ENCODE results near the gene C2CD2. TPM values are rescaled to one million over a fixed set of nuclear protein-coding genes. Genes with fewer than 3 reads are reported as not detected.
A peak's percentile ranks its signal among the peaks of the same experiment; 100 is the strongest.

The C2CD2 gene
- total and polyA plus RNA-seq, 2 donors (not counting 3 experiments of a cell fraction or from before 2014, with no cell fraction given) = 32.6 to 41.2 TPM

- Histone ChIP-seq H4K20me1 (replicated peaks; ENCODE audit: control insufficient read depth, extremely low read depth, insufficient read depth, low read length) (no peaks in the 10 kb centered on the region), H3K27me3 (ENCODE audit: control insufficient read depth in 2 of 2, insufficient read depth in 2 of 2, low read length in 2 of 2) (no peaks in the 10 kb centered on the region), H3K36me3 (ENCODE audit: control insufficient read depth in 2 of 2, extremely low read depth in 1 of 2, insufficient read depth in 2 of 2, low read length in 2 of 2) (no peaks in the 10 kb centered on the region), H3K4me2 (ENCODE audit: insufficient read depth, low read length) (peak within 1 kb of the TSS; percentile 63), H3K9me1 (replicated peaks; ENCODE audit: control insufficient read depth, extremely low read depth, insufficient read depth, low read length) (no peaks in the 10 kb centered on the region), H3K4me1 (ENCODE audit: control insufficient read depth, extremely low read depth, insufficient read depth, low read length) (peaks cover 12% of the 10 kb centered on the region), H3K27ac (ENCODE audit: insufficient read depth, low read depth, low read length) (peak within 1 kb of the TSS; percentile 83), H3K9ac (replicated peaks; ENCODE audit: extremely low read depth, insufficient read depth, low read length) (peak within 1 kb of the TSS; percentile 94), H3K9me3 (replicated peaks; ENCODE audit: control insufficient read depth, insufficient read depth, low read length) (no peaks in the 10 kb centered on the region), H3K4me3 (replicated peaks in 1 of 3; ENCODE audit: insufficient read depth in 1 of 3, low read depth in 1 of 3, low read length in 3 of 3) (peak within 1 kb of the TSS; percentile 57 to 94 (median 88)), H3K79me2 (ENCODE audit: control insufficient read depth, insufficient read depth, low read length) (peaks cover 26% of the 10 kb centered on the region), H2AFZ (ENCODE audit: low read depth, low read length) (peak within 1 kb of the TSS; percentile 85)
- BruUV-seq (replicated peaks) = TSS peak; percentile 87
- ChIA-PET CTCF (interaction anchor here (0.9 to 2.3 kb wide), 5 partner anchors 53 to 267 kb away, joined by 3 to 12 read pairs (median 4); no protein-coding TSS in a partner anchor), POLR2A (no interaction called here)
- dilution Hi-C loops (cut with MboI; ENCODE audit: extremely low pct_ligation_motif_present, low sequenced_read_pairs) = no loop called here
- intact Hi-C loops (cut with micrococcal nuclease) = loop anchor here (1.0 to 5.0 kb wide), 4 partner anchors 53 to 237 kb away; no protein-coding TSS in a partner anchor
- DNase-seq (ENCODE audit: low read depth, low spot score) (peak; percentile 46), FAIRE-seq (peak; percentile 58)
- TF ChIP-seq FOS (IDR thresholded peaks at IDR 0.05; ENCODE audit: borderline replicate concordance, insufficient read depth, low read length) (no peak), POLR2A (IDR thresholded peaks at IDR 0.05; ENCODE audit: low read depth, low read length) (peak; percentile 32)
Observed at GRCh38 chr21:41879190-41879998, 74.4 kb downstream of the C2CD2 start, which contains the start of gene PRDM15. TSS of gene PRDM15 (minus strand) at chr21:41879344. CDS start at chr21:41860363, 18,981 bp downstream.

DNA sequence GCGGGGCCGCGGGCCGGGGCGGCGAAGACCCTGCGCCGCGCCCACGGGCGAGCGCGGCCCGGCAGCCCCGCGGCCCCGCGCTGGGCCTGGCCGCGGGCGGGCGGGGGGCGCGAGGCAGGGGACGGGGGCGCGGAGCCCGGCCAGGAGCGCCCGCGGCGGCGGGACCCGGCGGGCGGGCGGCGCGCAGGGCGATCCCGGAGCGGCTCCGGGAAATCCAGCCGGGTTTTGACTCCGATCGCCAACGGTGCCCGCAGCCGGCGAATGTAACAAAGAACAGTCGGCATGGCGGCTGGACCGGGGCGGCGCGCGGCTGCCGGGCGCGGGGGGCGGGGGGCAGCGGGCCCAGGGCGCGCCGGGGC, 75.0 kb downstream of the C2CD2 start:
- dilution Hi-C loops (cut with MboI; ENCODE audit: extremely low pct_ligation_motif_present, low sequenced_read_pairs) = no loop called here
- Histone ChIP-seq H4K20me1 (replicated peaks; ENCODE audit: control insufficient read depth, extremely low read depth, insufficient read depth, low read length) (no peaks in the 10 kb centered on the region), H3K36me3 (ENCODE audit: control insufficient read depth in 2 of 2, extremely low read depth in 1 of 2, insufficient read depth in 2 of 2, low read length in 2 of 2) (no peaks in the 10 kb centered on the region), H3K9me1 (replicated peaks; ENCODE audit: control insufficient read depth, extremely low read depth, insufficient read depth, low read length) (no peaks in the 10 kb centered on the region), H3K9me3 (replicated peaks; ENCODE audit: control insufficient read depth, insufficient read depth, low read length) (no peaks in the 10 kb centered on the region), H3K9ac (replicated peaks; ENCODE audit: extremely low read depth, insufficient read depth, low read length) (peak overlapping the region; percentile 86), H2AFZ (ENCODE audit: low read depth, low read length) (no peak overlapping the region), H3K4me3 (replicated peaks in 1 of 3; ENCODE audit: insufficient read depth in 1 of 3, low read depth in 1 of 3, low read length in 3 of 3) (peak overlapping the region in 2 of 3 experiments; percentile 57 to 88), H3K27ac (ENCODE audit: insufficient read depth, low read depth, low read length) (no peak overlapping the region), H3K27me3 (ENCODE audit: control insufficient read depth in 2 of 2, insufficient read depth in 2 of 2, low read length in 2 of 2) (no peaks in the 10 kb centered on the region), H3K4me2 (ENCODE audit: insufficient read depth, low read length) (peak overlapping the region; percentile 54), H3K4me1 (ENCODE audit: control insufficient read depth, extremely low read depth, insufficient read depth, low read length) (peaks cover 12% of the 10 kb centered on the region), H3K79me2 (ENCODE audit: control insufficient read depth, insufficient read depth, low read length) (peaks cover 26% of the 10 kb centered on the region)
- POLR2A ChIA-PET = no interaction called here
- CTCF ChIA-PET = interaction anchor here (1.2 to 2.3 kb wide), 3 partner anchors 53 to 238 kb away, joined by 4 to 12 read pairs (median 7); no protein-coding TSS in a partner anchor
- intact Hi-C loops (cut with micrococcal nuclease) = loop anchor here (1.0 to 5.0 kb wide), 4 partner anchors 53 to 238 kb away; no protein-coding TSS in a partner anchor
- TF ChIP-seq FOS (IDR thresholded peaks at IDR 0.05; ENCODE audit: borderline replicate concordance, insufficient read depth, low read length) (no peak), POLR2A (IDR thresholded peaks at IDR 0.05; ENCODE audit: low read depth, low read length) (no peak), EZH2 (IDR thresholded peaks at IDR 0.05; ENCODE audit: borderline replicate concordance, low read depth, low read length, severe bottlenecking) (no peak), JUN (IDR thresholded peaks at IDR 0.05; ENCODE audit: borderline replicate concordance, insufficient read depth, insufficient read length, low read depth) (no peak), MYC (IDR thresholded peaks at IDR 0.05; ENCODE audit: low read depth, low read length) (no peak)
- no TSS peak for BruUV-seq (replicated peaks)
- FAIRE-seq (peak; percentile 52), DNase-seq (ENCODE audit: low read depth, low spot score) (peak; percentile 44)

All from endothelial cell of umbilical vein (primary cell).